GM21737 (cell line): ENCODE measurements around the gene FCGR1A.
A peak's percentile ranks its signal among the peaks of the same experiment; 100 is the strongest.
"Not testable (repeated sequence)": the region's sequence is repeated elsewhere in the genome, so short reads cannot be mapped to it uniquely, and the experiment has no call there.

ENCODE experiments used
- ATAC-seq: cut with Tn5 transposase; IDR thresholded peaks from one replicate; pipeline ENCODE4 v1.9.1; 2021; ENCODE audit warnings: mild to moderate bottlenecking, moderate library complexity; ENCODE audit not compliant: unreplicated experiment

The FCGR1A gene

GRCh38 chr1:149831764-149832315, 49.3 kb downstream of the FCGR1A start:
- ATAC-seq: peak; percentile 18

- ATAC-seq: peak; percentile 65
Observed at GRCh38 chr1:149832316-149833126, 50.0 kb downstream of the FCGR1A start.

GRCh38 chr1:149833144-149833543, 50.6 kb downstream of the FCGR1A start:
- not testable (repeated sequence) for ATAC-seq

- peak; percentile 21 for ATAC-seq
Observed at GRCh38 chr1:149841149-149841548, 58.7 kb downstream of the FCGR1A start.
